GM12874 (cell line): ENCODE data around the gene DNAH1.

Source experiments
- CTCF ChIP-seq: IDR thresholded peaks from 2 replicates; pipeline ENCODE4 v1.5.1; 2011; ENCODE audit warnings: low read depth, mild to moderate bottlenecking, control low read depth, low read length, moderate library complexity; ENCODE audit not compliant: insufficient read depth

The DNAH1 gene

GRCh38 chr3:52328536-52329080 lies 12.5 kb downstream of the DNAH1 start:
- no peak for TF ChIP-seq CTCF

GRCh38 chr3:52330194-52330805 lies 14.2 kb downstream of the DNAH1 start:
- no peak for TF ChIP-seq CTCF

GRCh38 chr3:52331091-52331490 lies 15.0 kb downstream of the DNAH1 start:
- no peak for TF ChIP-seq CTCF

- no peak for TF ChIP-seq CTCF
These were observed 15.8 kb downstream of the DNAH1 start for GRCh38 chr3:52331906-52332305.

- TF ChIP-seq CTCF: no peak
These were observed 17.9 kb downstream of the DNAH1 start for GRCh38 chr3:52333869-52334557.

- peak; percentile 39 for TF ChIP-seq CTCF
These were observed 23.5 kb downstream of the DNAH1 start for GRCh38 chr3:52339612-52340011.

GRCh38 chr3:52341123-52341522 lies 25.0 kb downstream of the DNAH1 start:
- TF ChIP-seq CTCF: no peak
